HepG2 (cell line): ENCODE results near the gene ZCCHC17. TPM values are rescaled to one million over a fixed set of nuclear protein-coding genes. Genes with fewer than 3 reads are reported as not detected.
A peak's percentile ranks its signal among the peaks of the same experiment; 100 is the strongest.

Experiments
- CBX1 ChIP-seq: IDR thresholded peaks from one replicate; pipeline ENCODE4 v1.6.1; 2016; ENCODE audit warnings: antibody characterized with exemption, low read depth
- CC2D1A ChIP-seq: sonication (generic); formaldehyde crosslinking; IDR thresholded peaks from 2 replicates; pipeline ENCODE4 v1.8.1; 2023; ENCODE audit warnings: mild to moderate bottlenecking, missing genetic modification reagents
- DNMT3B ChIP-seq: conservative IDR thresholded peaks from 2 replicates; pipeline ENCODE4 v1.6.1; 2016; ENCODE audit warnings: missing biosample characterization, control low read depth
- ETV5 ChIP-seq: IDR thresholded peaks from 2 replicates; pipeline ENCODE4 v1.6.1; 2018; ENCODE audit warnings: missing biosample characterization, missing genetic modification reagents, inconsistent platforms, borderline replicate concordance
- EZH2 ChIP-seq: conservative IDR thresholded peaks from 2 replicates; pipeline ENCODE4 v1.6.1; 2012; ENCODE audit warnings: mild to moderate bottlenecking, low read depth, low read length, moderate library complexity
- GTF2F1 ChIP-seq: fragments of 150-350 bp; IDR thresholded peaks from 2 replicates; pipeline ENCODE4 v1.6.1; 2014; ENCODE audit warnings: low read length
- HNF4G ChIP-seq, 2 experiments: sonication (generic) in 1 of 2; formaldehyde crosslinking in 1 of 2; IDR thresholded peaks; 2 replicates each; pipeline versions ENCODE4 v1.4.0 to v1.6.1; 2011 to 2020; ENCODE audit warnings: borderline replicate concordance in 2 of 2, low read depth in 2 of 2, mild to moderate bottlenecking in 2 of 2, low read length in 1 of 2, missing genetic modification reagents in 1 of 2, moderate library complexity in 1 of 2
- HOXA7 ChIP-seq: sonication (generic); formaldehyde crosslinking; IDR thresholded peaks from 2 replicates; pipeline ENCODE4 v1.8.1; 2022; ENCODE audit warnings: mild to moderate bottlenecking, missing genetic modification reagents, moderate library complexity
- KLF12 ChIP-seq: sonication (generic); formaldehyde crosslinking; IDR thresholded peaks from 2 replicates; pipeline ENCODE4 v1.4.0; 2020; ENCODE audit warnings: missing genetic modification reagents, borderline replicate concordance
- NR2F2 ChIP-seq: IDR thresholded peaks from 2 replicates; pipeline ENCODE4 v1.6.1; 2012; ENCODE audit warnings: low read depth, inconsistent platforms, borderline replicate concordance
- REXO4 ChIP-seq: sonication (generic); formaldehyde crosslinking; IDR thresholded peaks from 2 replicates; pipeline ENCODE4 v1.8.0; 2022; ENCODE audit warnings: missing genetic modification reagents, mild to moderate bottlenecking, borderline replicate concordance
- RNF2 ChIP-seq: fragments of 450-650 bp; conservative IDR thresholded peaks from 2 replicates; pipeline ENCODE4 v1.6.1; 2016; ENCODE audit warnings: low read depth
- TBX2 ChIP-seq: sonication (generic); formaldehyde crosslinking; IDR thresholded peaks from 2 replicates; pipeline ENCODE4 v1.5.0; 2020; ENCODE audit warnings: missing genetic modification reagents, mild to moderate bottlenecking, borderline replicate concordance
- ZFP62 ChIP-seq: sonication (generic); formaldehyde crosslinking; IDR thresholded peaks from 2 replicates; pipeline ENCODE4 v1.4.0; 2020; ENCODE audit warnings: missing genetic modification reagents
- ZNF225 ChIP-seq: sonication (generic); formaldehyde crosslinking; IDR thresholded peaks from 2 replicates; pipeline ENCODE4 v1.4.0; 2020; ENCODE audit warnings: mild to moderate bottlenecking, missing genetic modification reagents
- ZNF331 ChIP-seq: sonication (generic); formaldehyde crosslinking; IDR thresholded peaks from 2 replicates; pipeline ENCODE4 v1.4.0; 2020; ENCODE audit warnings: missing genetic modification reagents
- ZNF530 ChIP-seq: sonication (generic); formaldehyde crosslinking; IDR thresholded peaks from 2 replicates; pipeline ENCODE4 v1.5.0; 2020; ENCODE audit warnings: low read depth, mild to moderate bottlenecking, missing genetic modification reagents
- ZNF678 ChIP-seq: sonication (generic); formaldehyde crosslinking; IDR thresholded peaks from 2 replicates; pipeline ENCODE4 v1.4.0; 2020; ENCODE audit warnings: mild to moderate bottlenecking, missing genetic modification reagents
- ZNF709 ChIP-seq: sonication (generic); formaldehyde crosslinking; IDR thresholded peaks from 2 replicates; pipeline ENCODE4 v1.5.0; 2020; ENCODE audit warnings: mild to moderate bottlenecking, missing genetic modification reagents
- ZNF790 ChIP-seq: sonication (generic); formaldehyde crosslinking; IDR thresholded peaks from 2 replicates; pipeline ENCODE4 v1.8.0; 2022; ENCODE audit warnings: missing genetic modification reagents, mild to moderate bottlenecking, borderline replicate concordance
- ZNF816 ChIP-seq: sonication (generic); formaldehyde crosslinking; IDR thresholded peaks from 2 replicates; pipeline ENCODE4 v1.8.0; 2022; ENCODE audit warnings: missing genetic modification reagents, mild to moderate bottlenecking, borderline replicate concordance
- polyA plus RNA-seq, 8 experiments: library from polyadenylated mRNA; depleted of rRNA in 3 of 8; stranded (reverse) in 7 of 8; unstranded in 1 of 8; fragments of >200 nt; fragmentation: Illumina TruSeq in 4 of 8; extraction: Trizol in 4 of 8; gene quantifications; 2 replicates each; pipeline versions ENCODE4 v1.2.1 to v1.2.3, GENCODE V29; 2011 to 2016; ENCODE audit warnings: low read depth in 4 of 8, missing spikeins in 1 of 8, mixed read lengths in 1 of 8; ENCODE audit not compliant: insufficient read depth in 1 of 8
- total RNA-seq, 5 experiments: library from RNA; depleted of rRNA; stranded (reverse); fragments of >200 nt; fragmentation: Illumina TruSeq; extraction: Trizol; gene quantifications; 2 replicates each; pipeline ENCODE4 v1.2.3, GENCODE V29; 2016; ENCODE audit warnings: low read depth in 1 of 5
- TF ChIP-seq, protein P1 (sequence below): IDR thresholded peaks from 2 replicates; pipeline ENCODE4 v1.6.1; 2018; ENCODE audit warnings: missing genetic modification reagents
- TF ChIP-seq, protein P2 (sequence below): sonication (generic); formaldehyde crosslinking; IDR thresholded peaks from 2 replicates; pipeline ENCODE4 v1.4.0; 2020; ENCODE audit warnings: missing genetic modification reagents
- TF ChIP-seq, protein P3 (sequence below): fragments of 450-650 bp; IDR thresholded peaks from 2 replicates; pipeline ENCODE4 v1.6.1; 2017; ENCODE audit warnings: mild to moderate bottlenecking
- TF ChIP-seq, protein P4 (sequence below): sonication (generic); formaldehyde crosslinking; IDR thresholded peaks from 2 replicates; pipeline ENCODE4 v1.4.0; 2020; ENCODE audit warnings: low read depth, mild to moderate bottlenecking, missing genetic modification reagents

ZCCHC17 gene
- total and polyA plus RNA-seq, 2 of the 13 experiments (the other 11 are each of a cell fraction or from before 2014, with no cell fraction given) = 20.5 to 53.0 TPM

DNA sequence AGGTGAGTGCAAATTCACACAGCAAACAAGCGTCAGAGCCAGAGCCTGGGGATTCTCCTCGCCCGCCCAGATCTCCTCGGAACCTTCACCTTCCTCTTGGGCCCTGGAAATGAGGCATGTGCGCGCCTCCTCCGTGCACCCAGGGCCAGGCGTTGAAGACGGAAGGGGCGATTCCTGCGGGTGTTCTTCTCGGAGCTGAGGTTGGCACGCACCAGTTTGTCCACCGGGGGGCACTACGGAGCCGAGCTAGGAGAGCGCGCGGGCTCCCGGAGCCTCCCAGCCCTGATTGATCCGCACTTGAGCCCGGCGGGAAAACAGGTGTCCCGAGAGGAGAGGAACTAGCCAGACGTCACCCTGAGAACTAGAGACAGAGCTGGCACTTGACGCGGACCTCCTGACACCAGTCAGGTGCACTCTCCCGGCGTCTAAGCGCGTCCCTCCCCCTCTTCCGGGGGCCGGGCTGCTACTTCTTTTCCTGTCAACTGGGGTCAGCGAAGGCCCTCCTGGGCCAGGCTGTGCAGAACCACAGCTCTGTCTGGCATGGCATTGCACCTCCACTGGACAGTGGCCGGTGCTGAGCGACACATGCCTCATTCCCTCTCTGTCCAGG is 97.9 kb downstream of the ZCCHC17 start (continued):
- TF ChIP-seq TBX2 (CRISPR knock-in tag) = peak; percentile 59; the same call in 1 of the 2 replicates
- no peak for TF ChIP-seq ZNF678 (CRISPR knock-in tag)
- no peak for TF ChIP-seq CC2D1A (CRISPR knock-in tag)
- TF ChIP-seq, protein P1, sequence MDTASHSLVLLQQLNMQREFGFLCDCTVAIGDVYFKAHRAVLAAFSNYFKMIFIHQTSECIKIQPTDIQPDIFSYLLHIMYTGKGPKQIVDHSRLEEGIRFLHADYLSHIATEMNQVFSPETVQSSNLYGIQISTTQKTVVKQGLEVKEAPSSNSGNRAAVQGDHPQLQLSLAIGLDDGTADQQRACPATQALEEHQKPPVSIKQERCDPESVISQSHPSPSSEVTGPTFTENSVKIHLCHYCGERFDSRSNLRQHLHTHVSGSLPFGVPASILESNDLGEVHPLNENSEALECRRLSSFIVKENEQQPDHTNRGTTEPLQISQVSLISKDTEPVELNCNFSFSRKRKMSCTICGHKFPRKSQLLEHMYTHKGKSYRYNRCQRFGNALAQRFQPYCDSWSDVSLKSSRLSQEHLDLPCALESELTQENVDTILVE (CRISPR knock-in tag) = no peak
- TF ChIP-seq ZNF331 = peak; percentile 54; the same call in 1 of the 2 replicates
- no peak for TF ChIP-seq DNMT3B (CRISPR knock-in tag)
- peak; percentile 73; the same call in 1 of the 2 replicates for TF ChIP-seq ETV5 (CRISPR knock-in tag)
- TF ChIP-seq CBX1 = no peak
- TF ChIP-seq, protein P2, sequence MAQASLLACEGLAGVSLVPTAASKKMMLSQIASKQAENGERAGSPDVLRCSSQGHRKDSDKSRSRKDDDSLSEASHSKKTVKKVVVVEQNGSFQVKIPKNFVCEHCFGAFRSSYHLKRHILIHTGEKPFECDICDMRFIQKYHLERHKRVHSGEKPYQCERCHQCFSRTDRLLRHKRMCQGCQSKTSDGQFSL (CRISPR knock-in tag) = no peak
- TF ChIP-seq, protein P3, sequence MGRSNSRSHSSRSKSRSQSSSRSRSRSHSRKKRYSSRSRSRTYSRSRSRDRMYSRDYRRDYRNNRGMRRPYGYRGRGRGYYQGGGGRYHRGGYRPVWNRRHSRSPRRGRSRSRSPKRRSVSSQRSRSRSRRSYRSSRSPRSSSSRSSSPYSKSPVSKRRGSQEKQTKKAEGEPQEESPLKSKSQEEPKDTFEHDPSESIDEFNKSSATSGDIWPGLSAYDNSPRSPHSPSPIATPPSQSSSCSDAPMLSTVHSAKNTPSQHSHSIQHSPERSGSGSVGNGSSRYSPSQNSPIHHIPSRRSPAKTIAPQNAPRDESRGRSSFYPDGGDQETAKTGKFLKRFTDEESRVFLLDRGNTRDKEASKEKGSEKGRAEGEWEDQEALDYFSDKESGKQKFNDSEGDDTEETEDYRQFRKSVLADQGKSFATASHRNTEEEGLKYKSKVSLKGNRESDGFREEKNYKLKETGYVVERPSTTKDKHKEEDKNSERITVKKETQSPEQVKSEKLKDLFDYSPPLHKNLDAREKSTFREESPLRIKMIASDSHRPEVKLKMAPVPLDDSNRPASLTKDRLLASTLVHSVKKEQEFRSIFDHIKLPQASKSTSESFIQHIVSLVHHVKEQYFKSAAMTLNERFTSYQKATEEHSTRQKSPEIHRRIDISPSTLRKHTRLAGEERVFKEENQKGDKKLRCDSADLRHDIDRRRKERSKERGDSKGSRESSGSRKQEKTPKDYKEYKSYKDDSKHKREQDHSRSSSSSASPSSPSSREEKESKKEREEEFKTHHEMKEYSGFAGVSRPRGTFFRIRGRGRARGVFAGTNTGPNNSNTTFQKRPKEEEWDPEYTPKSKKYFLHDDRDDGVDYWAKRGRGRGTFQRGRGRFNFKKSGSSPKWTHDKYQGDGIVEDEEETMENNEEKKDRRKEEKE = no peak
- no peak for TF ChIP-seq ZNF225
- TF ChIP-seq ZNF709 (CRISPR knock-in tag) = peak; percentile 81; the same call in 1 of the 2 replicates
- TF ChIP-seq, protein P4, sequence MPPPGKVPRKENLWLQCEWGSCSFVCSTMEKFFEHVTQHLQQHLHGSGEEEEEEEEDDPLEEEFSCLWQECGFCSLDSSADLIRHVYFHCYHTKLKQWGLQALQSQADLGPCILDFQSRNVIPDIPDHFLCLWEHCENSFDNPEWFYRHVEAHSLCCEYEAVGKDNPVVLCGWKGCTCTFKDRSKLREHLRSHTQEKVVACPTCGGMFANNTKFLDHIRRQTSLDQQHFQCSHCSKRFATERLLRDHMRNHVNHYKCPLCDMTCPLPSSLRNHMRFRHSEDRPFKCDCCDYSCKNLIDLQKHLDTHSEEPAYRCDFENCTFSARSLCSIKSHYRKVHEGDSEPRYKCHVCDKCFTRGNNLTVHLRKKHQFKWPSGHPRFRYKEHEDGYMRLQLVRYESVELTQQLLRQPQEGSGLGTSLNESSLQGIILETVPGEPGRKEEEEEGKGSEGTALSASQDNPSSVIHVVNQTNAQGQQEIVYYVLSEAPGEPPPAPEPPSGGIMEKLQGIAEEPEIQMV = no peak
- no peak for TF ChIP-seq HNF4G (IDR thresholded peaks at IDR 0.05; ENCODE audit: borderline replicate concordance, low read depth, low read length)
- no peak for TF ChIP-seq HNF4G (CRISPR knock-in tag; IDR thresholded peaks at IDR 0.05; ENCODE audit: borderline replicate concordance, low read depth)
- TF ChIP-seq ZNF790 = peak; percentile 87; the same call in 1 of the 2 replicates
- no peak for TF ChIP-seq ZNF530
- no peak for TF ChIP-seq EZH2
- TF ChIP-seq ZNF816 = no peak
- TF ChIP-seq NR2F2 = no peak; the same call in 1 of the 2 replicates
- no peak for TF ChIP-seq GTF2F1
- no peak for TF ChIP-seq HOXA7 (CRISPR knock-in tag)
- TF ChIP-seq ZFP62 (CRISPR knock-in tag) = no peak
- no peak for TF ChIP-seq KLF12 (CRISPR knock-in tag)
- no peak for TF ChIP-seq RNF2
- TF ChIP-seq REXO4 (CRISPR knock-in tag) = no peak
